Neural progenitor cell (in vitro differentiated cells): ENCODE results near the gene ADAMTSL1. TPM values are rescaled to one million over a fixed set of nuclear protein-coding genes. Genes with fewer than 3 reads are reported as not detected.

Source experiments
- DNase-seq: peaks from one replicate; pipeline ENCODE4 v3.0.0-alpha.2; 2016; ENCODE audit warnings: low spot score
- H2AFZ ChIP-seq: fragments of 200-600 bp; sonication (generic); replicated peaks from 2 replicates; pipeline ENCODE4 v1.6.1; 2016; ENCODE audit warnings: antibody characterized with exemption
- H3F3A ChIP-seq: fragments of 200-600 bp; sonication (generic); 2 replicates; pipeline ENCODE4 v1.6.1; 2016; ENCODE audit warnings: antibody characterized with exemption, low read depth
- H3K27ac ChIP-seq: fragments of 200-600 bp; sonication (generic); 2 replicates; pipeline ENCODE4 v1.5.1; 2016; ENCODE audit warnings: mild to moderate bottlenecking
- H3K27me3 ChIP-seq: fragments of 200-600 bp; sonication (generic); 2 replicates; pipeline ENCODE4 v1.6.1; 2016; ENCODE audit warnings: mild to moderate bottlenecking, moderate library complexity
- H3K36me3 ChIP-seq: fragments of 200-600 bp; sonication (generic); 2 replicates; pipeline ENCODE4 v1.5.1; 2016
- H3K4me1 ChIP-seq: fragments of 200-600 bp; sonication (generic); 2 replicates; pipeline ENCODE4 v1.6.1; 2016; ENCODE audit warnings: mixed run types
- H3K4me2 ChIP-seq: fragments of 200-600 bp; sonication (generic); 2 replicates; pipeline ENCODE4 v1.6.1; 2016
- H3K4me3 ChIP-seq: fragments of 200-600 bp; sonication (generic); 2 replicates; pipeline ENCODE4 v1.5.1; 2016
- H3K79me2 ChIP-seq: fragments of 200-600 bp; sonication (generic); 2 replicates; pipeline ENCODE4 v1.6.1; 2016; ENCODE audit warnings: low read depth
- H3K9ac ChIP-seq: fragments of 200-600 bp; sonication (generic); 2 replicates; pipeline ENCODE4 v1.6.1; 2016
- H3K9me3 ChIP-seq: fragments of 200-600 bp; sonication (generic); 2 replicates; pipeline ENCODE4 v1.5.1; 2016; ENCODE audit warnings: low read depth
- H4K20me1 ChIP-seq: fragments of 200-600 bp; sonication (generic); 2 replicates; pipeline ENCODE4 v1.6.1; 2016; ENCODE audit warnings: low read depth
- H3K27ac Mint-ChIP-seq: 3 replicates; pipeline ENCODE4 v1.8.0; 2021; ENCODE audit warnings: mixed read lengths
- H3K27me3 Mint-ChIP-seq: 2 replicates; pipeline ENCODE4 v1.8.0; 2022; ENCODE audit warnings: low read depth, mild to moderate bottlenecking, inconsistent platforms, moderate library complexity, mixed read lengths; ENCODE audit not compliant: insufficient read depth
- H3K36me3 Mint-ChIP-seq: 3 replicates; pipeline ENCODE4 v1.8.0; 2021; ENCODE audit warnings: mixed read lengths
- H3K4me1 Mint-ChIP-seq: 3 replicates; pipeline ENCODE4 v1.8.0; 2021; ENCODE audit warnings: mixed read lengths
- H3K4me3 Mint-ChIP-seq: 3 replicates; pipeline ENCODE4 v1.8.0; 2021; ENCODE audit warnings: mild to moderate bottlenecking, moderate library complexity, mixed read lengths
- H3K9me3 Mint-ChIP-seq: 3 replicates; pipeline ENCODE4 v1.8.0; 2020; ENCODE audit warnings: mixed read lengths
- EZH2 ChIP-seq: fragments of 200-600 bp; sonication (generic); IDR thresholded peaks from 2 replicates; pipeline ENCODE4 v1.6.1; 2017; ENCODE audit warnings: antibody characterized with exemption, mild to moderate bottlenecking, moderate library complexity
- EZH2phosphoT487 ChIP-seq: fragments of 200-600 bp; sonication (generic); IDR thresholded peaks from 2 replicates; pipeline ENCODE4 v1.6.1; 2017; ENCODE audit warnings: antibody characterized with exemption
- total RNA-seq: library from RNA; depleted of rRNA; stranded (reverse); fragments of >200 nt; gene quantifications from 2 replicates; pipeline ENCODE4 v1.2.3, GENCODE V29; 2015; ENCODE audit warnings: low replicate concordance
- TF ChIP-seq, protein P1 (sequence below): fragments of 200-600 bp; sonication (generic); IDR thresholded peaks from 2 replicates; pipeline ENCODE4 v1.5.1; 2017; ENCODE audit warnings: antibody characterized with exemption, mild to moderate bottlenecking

The ADAMTSL1 gene
- total RNA-seq, 1 donor from 2014 or later, result 0.73 TPM

DNA sequence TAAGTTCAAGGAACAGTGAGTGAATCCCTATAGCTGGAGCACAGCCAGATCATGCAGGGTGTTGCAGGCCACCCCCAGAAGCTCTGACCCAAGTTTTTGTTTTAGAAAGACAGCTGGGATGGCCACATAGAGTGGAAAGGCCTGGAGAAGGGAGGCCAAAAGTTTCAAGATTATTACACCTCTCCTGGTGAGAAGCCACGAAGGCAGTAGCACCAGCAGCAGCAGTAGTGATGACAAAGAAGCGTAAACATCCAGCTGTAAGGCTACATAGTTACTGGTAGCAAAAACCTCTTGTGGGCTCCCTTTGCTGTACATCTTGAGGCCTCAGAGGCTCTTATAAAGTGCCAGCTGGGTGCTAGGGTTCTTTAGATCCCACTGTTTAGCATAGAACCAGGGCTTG lies 11.8 kb downstream of the ADAMTSL1 start:
- peak overlapping the region; percentile 64 for H2AFZ ChIP-seq
- H3K27me3 ChIP-seq, result no peaks in the 10 kb centered on the region
- no peaks in the 10 kb centered on the region for H3K36me3 Mint-ChIP-seq
- H3K27me3 Mint-ChIP-seq, result no peaks in the 10 kb centered on the region
- no peaks in the 10 kb centered on the region for H3F3A ChIP-seq
- H4K20me1 ChIP-seq, result no peaks in the 10 kb centered on the region
- H3K36me3 ChIP-seq, result no peaks in the 10 kb centered on the region
- no peak overlapping the region for H3K27ac ChIP-seq
- no peak overlapping the region for H3K4me3 ChIP-seq
- peaks cover 2% of the 10 kb centered on the region for H3K4me1 Mint-ChIP-seq
- no peak overlapping the region for H3K9ac ChIP-seq
- no peaks in the 10 kb centered on the region for H3K9me3 Mint-ChIP-seq
- no peak overlapping the region for H3K4me2 ChIP-seq
- H3K79me2 ChIP-seq, result no peaks in the 10 kb centered on the region
- no peaks in the 10 kb centered on the region for H3K9me3 ChIP-seq
- H3K4me3 Mint-ChIP-seq, result no peak overlapping the region
- H3K27ac Mint-ChIP-seq, result no peak overlapping the region
- TF ChIP-seq, protein P1, sequence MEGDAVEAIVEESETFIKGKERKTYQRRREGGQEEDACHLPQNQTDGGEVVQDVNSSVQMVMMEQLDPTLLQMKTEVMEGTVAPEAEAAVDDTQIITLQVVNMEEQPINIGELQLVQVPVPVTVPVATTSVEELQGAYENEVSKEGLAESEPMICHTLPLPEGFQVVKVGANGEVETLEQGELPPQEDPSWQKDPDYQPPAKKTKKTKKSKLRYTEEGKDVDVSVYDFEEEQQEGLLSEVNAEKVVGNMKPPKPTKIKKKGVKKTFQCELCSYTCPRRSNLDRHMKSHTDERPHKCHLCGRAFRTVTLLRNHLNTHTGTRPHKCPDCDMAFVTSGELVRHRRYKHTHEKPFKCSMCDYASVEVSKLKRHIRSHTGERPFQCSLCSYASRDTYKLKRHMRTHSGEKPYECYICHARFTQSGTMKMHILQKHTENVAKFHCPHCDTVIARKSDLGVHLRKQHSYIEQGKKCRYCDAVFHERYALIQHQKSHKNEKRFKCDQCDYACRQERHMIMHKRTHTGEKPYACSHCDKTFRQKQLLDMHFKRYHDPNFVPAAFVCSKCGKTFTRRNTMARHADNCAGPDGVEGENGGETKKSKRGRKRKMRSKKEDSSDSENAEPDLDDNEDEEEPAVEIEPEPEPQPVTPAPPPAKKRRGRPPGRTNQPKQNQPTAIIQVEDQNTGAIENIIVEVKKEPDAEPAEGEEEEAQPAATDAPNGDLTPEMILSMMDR, result no peak
- no peak for TF ChIP-seq EZH2
- no peak for TF ChIP-seq EZH2phosphoT487
- DNase-seq, result no peak
- peaks cover 8% of the 10 kb centered on the region for H3K4me1 ChIP-seq

DNA sequence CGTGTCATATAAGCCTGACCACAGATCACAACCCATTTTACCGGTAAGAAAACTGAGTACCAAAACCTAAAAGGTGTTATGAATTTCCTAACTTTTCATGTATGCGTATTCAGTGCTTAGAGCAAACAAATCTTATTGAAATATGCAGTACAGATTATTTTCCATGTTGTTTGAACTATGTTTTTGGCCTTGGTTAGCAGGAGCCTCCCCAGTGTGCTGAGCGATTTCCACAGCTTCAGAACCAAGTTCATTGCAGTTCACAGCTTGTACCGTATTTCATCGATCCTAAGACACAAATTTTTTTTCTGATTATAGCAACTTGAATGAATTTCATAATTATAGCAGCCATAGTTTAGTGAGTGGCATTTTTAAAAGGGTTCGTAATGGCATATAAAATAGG lies 13.7 kb downstream of the ADAMTSL1 start:
- no peak overlapping the region for H3K27ac Mint-ChIP-seq
- H3K36me3 Mint-ChIP-seq, result no peaks in the 10 kb centered on the region
- no peaks in the 10 kb centered on the region for H4K20me1 ChIP-seq
- H3K9me3 ChIP-seq, result no peaks in the 10 kb centered on the region
- no peak overlapping the region for H3K9ac ChIP-seq
- no peak overlapping the region for H3K27ac ChIP-seq
- H3K4me3 Mint-ChIP-seq, result no peak overlapping the region
- H3K27me3 Mint-ChIP-seq, result no peaks in the 10 kb centered on the region
- H3F3A ChIP-seq, result no peaks in the 10 kb centered on the region
- no peaks in the 10 kb centered on the region for H3K36me3 ChIP-seq
- H3K4me1 Mint-ChIP-seq, result peaks cover 8% of the 10 kb centered on the region
- peaks cover 27% of the 10 kb centered on the region for H3K4me1 ChIP-seq
- H3K27me3 ChIP-seq, result no peaks in the 10 kb centered on the region
- no peaks in the 10 kb centered on the region for H3K9me3 Mint-ChIP-seq
- DNase-seq, result no peak
- TF ChIP-seq, protein P1, result no peak
- TF ChIP-seq EZH2phosphoT487 (no peak), EZH2 (no peak)
- no peak overlapping the region for H3K4me2 ChIP-seq
- no peak overlapping the region for H3K4me3 ChIP-seq
- H2AFZ ChIP-seq, result no peak overlapping the region
- H3K79me2 ChIP-seq, result no peaks in the 10 kb centered on the region

DNA sequence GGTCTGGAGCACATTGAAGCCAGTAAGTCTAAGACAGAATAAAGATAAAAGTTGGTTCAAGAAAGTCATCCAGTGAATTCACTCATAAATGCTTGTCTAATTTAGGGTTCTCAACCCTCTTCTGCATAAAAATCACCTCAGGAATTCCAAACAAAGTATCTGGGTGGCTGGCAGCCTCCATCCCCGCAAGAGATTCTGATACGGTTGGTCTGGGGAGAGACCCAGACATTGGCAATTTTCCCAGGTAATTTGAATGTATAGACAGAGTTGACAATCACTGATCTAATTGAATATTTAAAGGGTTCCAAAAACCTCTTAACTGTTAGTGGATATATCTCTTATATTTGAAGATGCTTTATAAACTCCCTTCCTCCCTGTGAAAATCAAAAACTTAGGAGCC lies 14.9 kb downstream of the ADAMTSL1 start:
- no peak overlapping the region for H3K4me2 ChIP-seq
- no peaks in the 10 kb centered on the region for H3K36me3 Mint-ChIP-seq
- TF ChIP-seq EZH2phosphoT487, result no peak
- no peak overlapping the region for H3K9ac ChIP-seq
- no peaks in the 10 kb centered on the region for H3K79me2 ChIP-seq
- no peak overlapping the region for H3K4me3 Mint-ChIP-seq
- H3K9me3 ChIP-seq, result no peaks in the 10 kb centered on the region
- H3K27ac ChIP-seq, result no peak overlapping the region
- H3F3A ChIP-seq, result no peaks in the 10 kb centered on the region
- DNase-seq, result no peak
- no peaks in the 10 kb centered on the region for H4K20me1 ChIP-seq
- no peak overlapping the region for H2AFZ ChIP-seq
- H3K36me3 ChIP-seq, result no peaks in the 10 kb centered on the region
- H3K27me3 ChIP-seq, result no peaks in the 10 kb centered on the region
- H3K4me1 Mint-ChIP-seq, result peaks cover 15% of the 10 kb centered on the region
- H3K4me1 ChIP-seq, result peaks cover 32% of the 10 kb centered on the region
- no peak overlapping the region for H3K27ac Mint-ChIP-seq
- no peak overlapping the region for H3K4me3 ChIP-seq
- H3K27me3 Mint-ChIP-seq, result no peaks in the 10 kb centered on the region
- no peaks in the 10 kb centered on the region for H3K9me3 Mint-ChIP-seq

DNA sequence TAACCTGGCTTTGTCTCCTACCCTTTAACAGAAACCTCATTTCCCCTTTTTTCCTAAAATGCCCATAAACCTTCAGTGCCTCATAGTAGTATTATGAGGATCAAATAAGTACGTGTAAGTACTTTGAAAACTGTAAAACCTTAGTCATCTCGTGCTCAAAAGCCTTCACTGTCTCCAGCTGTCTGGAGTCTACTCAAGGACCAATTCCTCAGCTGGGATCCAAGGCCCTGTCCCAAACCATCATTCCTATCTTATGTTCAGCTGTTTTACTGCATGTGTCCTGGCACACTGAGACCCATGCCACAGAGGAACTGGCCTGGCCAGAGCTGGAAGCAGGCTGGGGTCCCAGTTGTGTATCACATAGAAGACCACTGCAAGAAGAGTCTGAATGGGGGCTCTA lies 15.9 kb downstream of the ADAMTSL1 start:
- Histone ChIP-seq H3K9me3 (no peaks in the 10 kb centered on the region), H3K4me1 (peaks cover 28% of the 10 kb centered on the region), H3K27ac (no peak overlapping the region), H3F3A (no peaks in the 10 kb centered on the region), H3K27me3 (no peaks in the 10 kb centered on the region), H4K20me1 (no peaks in the 10 kb centered on the region), H3K4me3 (no peak overlapping the region), H3K9ac (no peak overlapping the region), H3K79me2 (no peaks in the 10 kb centered on the region), H3K4me2 (no peak overlapping the region), H3K36me3 (no peaks in the 10 kb centered on the region), H2AFZ (peak overlapping the region; percentile 74)
- H3K27ac Mint-ChIP-seq, result no peak overlapping the region
- H3K27me3 Mint-ChIP-seq, result no peaks in the 10 kb centered on the region
- TF ChIP-seq, protein P1, result no peak
- no peak for TF ChIP-seq EZH2
- TF ChIP-seq EZH2phosphoT487, result no peak
- peaks cover 15% of the 10 kb centered on the region for H3K4me1 Mint-ChIP-seq
- H3K36me3 Mint-ChIP-seq, result no peaks in the 10 kb centered on the region
- DNase-seq, result no peak
- no peak overlapping the region for H3K4me3 Mint-ChIP-seq
- H3K9me3 Mint-ChIP-seq, result no peaks in the 10 kb centered on the region
